Urinary bladder (tissue), 4 donors: ENCODE data around the gene VGLL2. TPM values are rescaled to one million over a fixed set of nuclear protein-coding genes. Genes with fewer than 3 reads are reported as not detected.
A peak's percentile ranks its signal among the peaks of the same experiment; 100 is the strongest.
"Not testable (repeated sequence)": the region's sequence is repeated elsewhere in the genome, so short reads cannot be mapped to it uniquely, and the experiment has no call there.

Source experiments
- DNase-seq: peaks from one replicate; pipeline ENCODE4 v3.0.0-alpha.2; 2015; ENCODE audit errors: extremely low spot score
- H3K27ac ChIP-seq: one replicate; pipeline ENCODE4 v1.5.1; 2013; ENCODE audit warnings: low read depth, mild to moderate bottlenecking, moderate library complexity
- H3K36me3 ChIP-seq: one replicate; pipeline ENCODE4 v1.6.1; 2013; ENCODE audit warnings: mild to moderate bottlenecking, moderate library complexity; ENCODE audit not compliant: insufficient read depth
- H3K4me1 ChIP-seq: one replicate; pipeline ENCODE4 v1.6.1; 2013; ENCODE audit warnings: mild to moderate bottlenecking, moderate library complexity; ENCODE audit not compliant: insufficient read depth
- H3K4me3 ChIP-seq: one replicate; pipeline ENCODE4 v1.5.1; 2013; ENCODE audit warnings: low read depth, low read length
- WGBS: extraction: QIAGEN DNeasy Blood & Tissue Kit; methylation state at CpG from one replicate; pipeline ENCODE4 v1.1.7; 2013; 5-methylcytosine and 5-hydroxymethylcytosine counted together
- polyA plus RNA-seq: library from polyadenylated mRNA; stranded (reverse); fragments of 200-250 nt; gene quantifications from one replicate; pipeline ENCODE4 v1.2.3, GENCODE V29; 2013
- total RNA-seq: library from RNA; depleted of rRNA; stranded (reverse); fragments of >200 nt; gene quantifications from one replicate; pipeline ENCODE4 v1.2.3, GENCODE V29; 2014
- donor health status: healthy with polysubstance abuse.
- donor health status: healthy.

The VGLL2 gene, protein sequence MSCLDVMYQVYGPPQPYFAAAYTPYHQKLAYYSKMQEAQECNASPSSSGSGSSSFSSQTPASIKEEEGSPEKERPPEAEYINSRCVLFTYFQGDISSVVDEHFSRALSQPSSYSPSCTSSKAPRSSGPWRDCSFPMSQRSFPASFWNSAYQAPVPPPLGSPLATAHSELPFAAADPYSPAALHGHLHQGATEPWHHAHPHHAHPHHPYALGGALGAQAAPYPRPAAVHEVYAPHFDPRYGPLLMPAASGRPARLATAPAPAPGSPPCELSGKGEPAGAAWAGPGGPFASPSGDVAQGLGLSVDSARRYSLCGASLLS
- total RNA-seq (0.11 TPM), polyA plus RNA-seq (not detected)

DNA sequence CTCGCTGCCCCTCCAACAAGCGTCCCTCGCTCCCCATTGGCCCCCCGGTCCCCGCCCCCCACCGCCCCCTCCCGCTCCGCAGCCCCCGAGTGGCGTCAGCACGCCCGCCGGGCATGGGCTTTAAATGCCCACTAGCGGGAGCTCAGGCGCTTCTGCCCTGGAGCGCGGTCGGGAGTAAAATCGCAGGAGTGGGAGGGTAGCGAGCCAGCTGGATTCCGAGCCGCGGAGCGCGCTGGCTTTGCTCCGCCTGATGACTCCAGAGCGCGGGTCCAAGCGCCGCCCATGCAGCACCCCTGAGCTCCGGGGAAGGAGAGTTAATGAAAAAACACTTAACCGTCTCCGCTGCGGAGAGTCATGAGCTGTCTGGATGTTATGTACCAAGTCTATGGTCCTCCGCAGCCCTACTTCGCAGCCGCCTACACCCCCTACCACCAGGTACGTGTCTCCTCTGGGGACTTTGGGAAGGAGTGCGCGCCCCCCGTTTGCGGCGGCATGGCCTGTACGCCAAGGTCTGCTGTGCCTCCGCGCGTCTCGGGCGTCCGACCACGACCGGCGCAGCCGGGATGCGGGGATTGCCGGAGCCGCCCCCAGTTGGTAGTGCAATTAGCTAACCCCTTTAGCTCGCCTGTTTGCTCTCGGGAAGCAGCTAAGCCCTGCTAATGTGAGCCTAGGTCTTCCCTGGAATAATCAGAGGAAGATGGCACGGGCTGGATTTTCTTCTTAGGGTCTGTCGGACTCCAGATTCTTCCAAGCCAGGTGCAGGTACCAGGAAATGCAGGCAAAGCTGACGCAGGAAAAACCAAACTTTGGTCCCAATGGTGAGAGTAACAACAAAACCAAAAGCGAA, at the start of gene VGLL2:
VGLL2 (plus strand) TSS at position 149 of the 847 bp plus-strand sequence; CDS start at position 355, 206 bp downstream.
- Histone ChIP-seq H3K27ac (no peak within 1 kb of the TSS), H3K36me3 (no peaks in the 10 kb centered on the region), H3K4me1 (no peaks in the 10 kb centered on the region), H3K4me3 (peak within 1 kb of the TSS; percentile 50)
- no peak for DNase-seq
- under 1% methylated on average over 63 of the region's 63 CpGs for WGBS

- H3K36me3 ChIP-seq = no peaks in the 10 kb centered on the region
- WGBS = 88% methylated on average over 3 of the region's 3 CpGs
- H3K27ac ChIP-seq = no peak overlapping the region
- H3K4me1 ChIP-seq = no peaks in the 10 kb centered on the region
- H3K4me3 ChIP-seq = no peak overlapping the region
- no peak for DNase-seq
These were observed 42.5 kb upstream of the VGLL2 start for GRCh38 chr6:117222861-117223260.

DNA sequence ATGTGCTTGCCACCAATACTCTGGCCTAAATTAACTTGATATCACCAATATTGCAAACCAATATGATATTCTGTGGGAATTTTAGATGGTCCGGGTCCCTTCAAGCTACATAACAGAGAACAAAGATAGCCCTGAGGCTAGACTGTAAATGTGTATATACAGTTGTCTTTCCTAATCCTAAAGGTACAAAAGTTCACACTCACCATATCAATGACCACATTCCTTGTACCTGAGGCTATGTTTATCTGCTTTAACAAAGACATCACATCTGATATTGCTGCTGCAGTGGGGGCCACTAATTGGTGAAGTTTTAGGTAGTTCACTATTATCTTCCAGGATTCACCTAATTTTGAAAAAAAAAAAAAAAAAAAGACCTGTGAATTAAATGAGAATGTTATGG, 38.6 kb upstream of the VGLL2 start:
- Histone ChIP-seq H3K36me3 (no peaks in the 10 kb centered on the region), H3K4me1 (no peaks in the 10 kb centered on the region), H3K27ac (no peak overlapping the region), H3K4me3 (no peak overlapping the region)
- WGBS = 96% methylated on average over 1 of the region's 1 CpG
- DNase-seq = no peak

- 56% methylated on average over 3 of the region's 3 CpGs for WGBS
- H3K4me3 ChIP-seq = no peak overlapping the region
- no peak for DNase-seq
- H3K4me1 ChIP-seq = no peaks in the 10 kb centered on the region
- no peak overlapping the region for H3K27ac ChIP-seq
- H3K36me3 ChIP-seq = no peaks in the 10 kb centered on the region
These were observed 38.0 kb upstream of the VGLL2 start for GRCh38 chr6:117227245-117227962.

DNA sequence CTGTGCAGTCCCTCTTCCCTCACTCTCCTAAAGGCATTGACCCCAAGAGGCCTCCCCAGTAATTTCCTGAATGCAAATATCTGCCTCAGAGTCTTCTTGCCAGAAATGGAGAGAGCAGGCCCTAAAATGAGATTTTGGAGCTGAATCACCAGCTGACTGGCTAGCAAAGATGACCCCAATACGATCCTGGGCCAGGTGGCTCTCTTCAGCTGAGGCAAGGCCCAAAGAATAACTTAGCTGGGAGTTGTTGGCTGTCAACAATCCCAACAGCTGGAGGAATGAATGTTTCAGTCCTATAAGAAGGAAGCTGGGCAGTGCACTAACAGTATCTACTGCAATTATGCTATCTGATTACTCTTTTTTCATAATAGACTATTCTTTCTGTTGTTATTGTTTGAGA, 37.2 kb upstream of the VGLL2 start:
- H3K27ac ChIP-seq = no peak overlapping the region
- no peak for DNase-seq
- WGBS = 42% methylated on average over 1 of the region's 1 CpG
- H3K4me3 ChIP-seq = no peak overlapping the region
- H3K4me1 ChIP-seq = no peaks in the 10 kb centered on the region
- H3K36me3 ChIP-seq = no peaks in the 10 kb centered on the region

DNA sequence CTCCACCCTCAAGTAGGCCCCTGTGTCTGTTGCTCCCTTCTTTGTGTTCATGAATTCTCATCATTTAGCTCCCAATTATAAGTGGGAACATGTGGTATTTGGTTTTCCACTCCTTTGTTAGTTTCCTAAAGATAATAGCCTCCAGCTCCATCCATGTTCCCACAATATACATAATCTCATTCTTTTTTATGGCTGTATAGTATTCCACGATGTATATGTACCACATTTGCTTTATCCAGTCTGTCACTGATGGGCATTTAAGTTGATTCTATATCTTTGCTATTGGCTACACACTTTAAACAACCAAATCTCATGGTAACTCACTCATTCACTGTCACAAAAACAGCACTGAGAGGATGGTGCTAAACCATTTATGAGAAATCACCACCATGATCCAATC, 35.5 kb upstream of the VGLL2 start:
- no peak overlapping the region for H3K4me3 ChIP-seq
- H3K36me3 ChIP-seq = no peaks in the 10 kb centered on the region
- H3K4me1 ChIP-seq = no peaks in the 10 kb centered on the region
- DNase-seq = no peak
- WGBS = 83% methylated on average over 1 of the region's 1 CpG
- H3K27ac ChIP-seq = no peak overlapping the region

- no peaks in the 10 kb centered on the region for H3K36me3 ChIP-seq
- H3K27ac ChIP-seq = no peak overlapping the region
- no peak for DNase-seq
- 71% methylated on average over 2 of the region's 2 CpGs for WGBS
- no peaks in the 10 kb centered on the region for H3K4me1 ChIP-seq
- H3K4me3 ChIP-seq = no peak overlapping the region
These were observed 33.9 kb upstream of the VGLL2 start for GRCh38 chr6:117231466-117231865.

DNA sequence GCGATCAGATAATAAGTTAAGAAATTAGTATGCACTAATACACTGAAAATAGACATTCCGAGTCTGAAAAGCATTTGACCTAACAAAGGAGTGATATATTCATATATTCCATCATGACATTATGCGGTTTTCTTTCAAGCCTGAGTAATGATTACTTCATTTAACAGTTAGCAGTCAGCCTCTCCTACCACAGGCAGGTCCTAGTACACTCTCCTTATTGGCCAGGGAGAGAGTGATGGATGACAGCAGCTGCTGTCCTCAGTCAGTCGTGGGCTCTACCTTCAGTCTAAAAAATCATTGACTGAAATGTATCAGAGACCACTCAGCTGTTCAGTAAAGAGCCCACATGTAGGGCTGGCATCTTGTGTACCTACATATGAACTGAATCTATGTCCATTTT, 33.2 kb upstream of the VGLL2 start:
- Histone ChIP-seq H3K4me3 (no peak overlapping the region), H3K27ac (no peak overlapping the region), H3K4me1 (no peaks in the 10 kb centered on the region), H3K36me3 (no peaks in the 10 kb centered on the region)
- DNase-seq = no peak
- 68% methylated on average over 4 of the region's 4 CpGs for WGBS

DNA sequence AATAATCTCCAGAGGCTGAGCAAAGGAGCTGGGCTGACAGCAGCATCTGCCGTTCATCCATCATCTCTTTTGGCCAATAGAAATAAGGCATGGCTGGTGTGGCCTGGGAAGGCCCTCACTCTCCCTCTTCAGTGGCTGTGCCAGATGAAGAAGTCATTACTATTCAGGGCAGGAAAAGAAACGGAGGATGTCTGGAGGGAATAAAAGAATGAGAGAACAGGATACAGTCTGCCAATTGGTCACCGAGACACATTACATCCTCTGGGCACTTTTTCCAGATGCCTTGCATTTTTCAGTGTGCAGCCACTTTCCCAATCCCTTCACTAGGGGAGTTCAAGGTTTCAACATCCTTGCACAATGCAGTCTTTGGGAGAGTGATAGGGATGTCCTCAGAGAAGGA, 32.2 kb upstream of the VGLL2 start:
- WGBS = 54% methylated on average over 3 of the region's 3 CpGs

DNA sequence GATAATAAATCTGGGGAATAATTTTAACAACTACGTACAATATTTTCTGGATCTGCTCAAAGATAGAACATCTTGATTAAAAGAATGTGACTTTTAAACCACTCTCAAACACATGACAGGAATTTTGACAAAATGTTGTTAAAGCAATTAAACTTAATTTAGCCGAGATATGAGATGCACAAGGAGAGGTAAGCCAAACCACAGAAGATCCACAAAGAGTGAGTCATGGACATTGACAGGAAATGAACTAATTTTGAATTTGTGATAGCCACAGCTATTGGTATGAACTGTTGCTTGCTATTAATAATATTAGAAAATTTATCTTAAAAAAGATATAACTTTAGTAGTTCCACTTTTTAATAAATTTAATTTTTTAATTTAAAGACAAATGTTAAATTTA, 27.8 kb upstream of the VGLL2 start:
- 67% methylated on average over 2 of the region's 2 CpGs for WGBS
- no peaks in the 10 kb centered on the region for H3K36me3 ChIP-seq
- DNase-seq = no peak
- no peak overlapping the region for H3K27ac ChIP-seq
- no peaks in the 10 kb centered on the region for H3K4me1 ChIP-seq
- no peak overlapping the region for H3K4me3 ChIP-seq

More for the DNA sequence above, 32.2 kb upstream of the VGLL2 start:
- DNase-seq = no peak
- H3K36me3 ChIP-seq = no peaks in the 10 kb centered on the region
- no peaks in the 10 kb centered on the region for H3K4me1 ChIP-seq
- H3K27ac ChIP-seq = no peak overlapping the region
- H3K4me3 ChIP-seq = no peak overlapping the region

GRCh38 chr6:117244571-117244970, 20.8 kb upstream of the VGLL2 start:
- H3K27ac ChIP-seq, DNase-seq, H3K4me1 ChIP-seq, H3K4me3 ChIP-seq, H3K36me3 ChIP-seq: not testable (repeated sequence)
- 66% methylated on average over 11 of the region's 13 CpGs for whole genome bisulfite sequencing

DNA sequence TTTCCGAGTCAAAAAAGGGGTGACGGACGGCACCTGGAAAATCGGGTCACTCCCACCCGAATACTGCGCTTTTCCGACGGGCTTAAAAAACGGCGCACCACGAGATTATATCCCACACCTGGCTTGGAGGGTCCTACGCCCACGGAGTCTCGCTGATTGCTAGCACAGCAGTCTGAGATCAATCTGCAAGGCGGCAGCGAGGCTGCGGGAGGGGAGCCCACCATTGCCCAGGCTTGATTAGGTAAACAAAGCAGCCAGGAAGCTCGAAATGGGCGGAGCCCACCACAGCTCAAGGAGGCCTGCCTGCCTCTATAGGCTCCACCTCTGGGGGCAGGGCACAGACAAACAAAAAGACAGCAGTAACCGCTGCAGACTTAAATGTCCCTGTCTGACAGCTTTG, 20.4 kb upstream of the VGLL2 start:
- H3K4me1 ChIP-seq, H3K27ac ChIP-seq, DNase-seq, H3K36me3 ChIP-seq, H3K4me3 ChIP-seq: not testable (repeated sequence)
- WGBS = 78% methylated on average over 19 of the region's 20 CpGs

GRCh38 chr6:117253785-117254184, 11.6 kb upstream of the VGLL2 start:
- 75% methylated on average over 2 of the region's 2 CpGs for whole genome bisulfite sequencing
- no peak overlapping the region for H3K27ac ChIP-seq
- no peak for DNase-seq
- no peak overlapping the region for H3K4me3 ChIP-seq
- no peaks in the 10 kb centered on the region for H3K36me3 ChIP-seq
- H3K4me1 ChIP-seq = no peaks in the 10 kb centered on the region
